GM23248 (cell line): ENCODE data around the gene MMP11.

Experiments
- EZH2 ChIP-seq: fragments of 200-600 bp; sonication (generic); IDR thresholded peaks from 2 replicates; pipeline ENCODE4 v1.6.1; 2018; ENCODE audit warnings: antibody characterized with exemption, mild to moderate bottlenecking; ENCODE audit not compliant: insufficient read depth, poor library complexity, severe bottlenecking
- EZH2phosphoT487 ChIP-seq: fragments of 200-600 bp; sonication (generic); IDR thresholded peaks from 2 replicates; pipeline ENCODE4 v1.6.1; 2018; ENCODE audit warnings: antibody characterized with exemption, moderate library complexity, mild to moderate bottlenecking, low read depth; ENCODE audit not compliant: insufficient read depth

DNA sequence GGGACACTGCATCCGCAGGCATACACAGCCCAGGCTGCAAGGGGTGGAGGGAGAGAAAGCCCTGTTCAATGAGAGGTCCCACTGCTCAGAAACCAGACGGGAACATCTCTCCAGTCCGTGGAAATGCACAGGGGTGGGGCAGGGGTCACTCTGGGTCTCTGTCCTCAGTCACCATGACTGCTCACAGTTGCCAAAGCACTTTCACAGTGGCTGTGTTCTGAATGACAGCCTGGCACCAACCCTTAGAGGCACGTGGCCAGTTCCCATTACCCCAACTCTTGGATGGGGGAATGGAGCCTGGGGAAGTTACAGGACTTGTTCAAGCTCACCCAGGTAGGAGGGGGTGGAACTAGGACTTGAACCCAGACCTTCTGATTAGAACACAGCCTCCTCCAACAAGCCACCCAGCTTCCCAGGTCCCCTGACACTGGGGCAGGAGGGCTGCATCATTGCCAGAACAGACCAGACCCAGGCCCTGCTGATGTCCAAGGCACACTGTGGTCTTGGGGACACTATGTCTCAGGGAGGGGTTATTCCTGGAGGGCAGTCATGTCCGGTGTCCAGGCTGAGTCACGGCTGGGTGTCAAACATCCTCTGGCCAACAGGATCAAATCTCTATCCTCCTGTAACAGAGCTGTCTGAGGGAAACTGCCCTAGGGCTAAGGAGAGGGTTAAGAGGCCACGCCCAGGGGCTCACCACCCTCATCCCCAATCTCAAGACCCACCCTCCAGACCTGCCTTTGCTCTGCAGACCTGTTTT lies 30.0 kb upstream of the MMP11 start:
- no peak for TF ChIP-seq EZH2
- TF ChIP-seq EZH2phosphoT487: no peak
